Measurements from ENCODE around the gene OBI1. TPM values are rescaled to one million over a fixed set of nuclear protein-coding genes. Genes with fewer than 3 reads are reported as not detected.

OBI1 gene
- total and polyA plus RNA-seq, 2 donors (not counting 3 experiments of a cell fraction or from before 2014, with no cell fraction given) = 5.0 to 16.1 TPM

DNA sequence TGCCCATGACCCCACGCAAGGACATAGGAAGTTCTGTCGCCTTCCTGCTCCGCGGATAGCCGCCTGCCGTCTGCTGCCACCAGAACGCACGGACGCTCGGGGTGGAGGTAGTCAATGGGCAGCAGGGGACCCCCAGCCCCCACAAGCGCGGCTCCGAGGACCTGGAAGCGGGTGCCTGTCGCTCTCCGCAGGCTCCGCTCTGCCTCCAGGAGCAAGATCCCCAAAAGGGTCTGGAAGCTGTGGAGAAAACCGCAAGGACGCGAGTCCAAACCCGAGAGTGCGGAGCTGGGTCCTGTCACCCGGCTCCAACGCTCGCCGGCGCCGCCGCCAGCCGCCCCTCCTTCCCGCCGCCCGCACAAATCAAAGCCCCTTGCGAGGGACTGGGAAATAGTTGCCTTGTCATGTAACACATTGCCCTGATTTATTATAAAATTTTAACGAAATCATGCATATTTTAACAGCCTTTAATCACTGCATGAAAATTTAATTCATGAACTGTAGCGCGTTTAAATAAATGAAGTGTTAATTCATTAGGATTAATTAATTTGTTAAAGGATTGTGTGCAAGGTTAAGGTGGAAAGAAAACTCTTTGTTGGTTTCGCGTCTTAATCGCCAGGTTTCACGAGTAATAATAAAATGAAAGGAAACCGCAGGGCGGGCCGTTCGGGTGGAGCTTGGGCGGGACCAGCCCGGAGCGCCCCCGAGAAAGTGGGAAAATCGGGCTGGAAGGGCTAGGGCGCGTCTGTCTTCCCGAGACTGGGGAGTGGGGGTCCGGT, 50.1 kb downstream of the OBI1 start:
- intact Hi-C loops (cut with micrococcal nuclease) (loop anchor here (1.0 to 5.0 kb wide), 3 partner anchors 7 to 783 kb away; partner anchors contain the start of gene OBI1), dilution Hi-C loops (cut with MboI; ENCODE audit: extremely low pct_ligation_motif_present, low sequenced_read_pairs) (no loop called here)
- DNase-seq (ENCODE audit: low read depth, low spot score) (peak; percentile 28), FAIRE-seq (peak; percentile 55)
- CTCF ChIA-PET = interaction anchor here (1.1 to 1.3 kb wide), 2 partner anchors 45 to 369 kb away, joined by 3 to 4 read pairs; no protein-coding TSS in a partner anchor
- H3K36me3 ChIP-seq (ENCODE audit: control insufficient read depth in 2 of 2, extremely low read depth in 1 of 2, insufficient read depth in 2 of 2, low read length in 2 of 2) = no peaks in the 10 kb centered on the region
- H3K9me3 ChIP-seq (replicated peaks; ENCODE audit: control insufficient read depth, insufficient read depth, low read length) = no peaks in the 10 kb centered on the region
- TF ChIP-seq EZH2 (IDR thresholded peaks at IDR 0.05; ENCODE audit: borderline replicate concordance, low read depth, low read length, severe bottlenecking) = peak; percentile 40
- TF ChIP-seq, protein P1, sequence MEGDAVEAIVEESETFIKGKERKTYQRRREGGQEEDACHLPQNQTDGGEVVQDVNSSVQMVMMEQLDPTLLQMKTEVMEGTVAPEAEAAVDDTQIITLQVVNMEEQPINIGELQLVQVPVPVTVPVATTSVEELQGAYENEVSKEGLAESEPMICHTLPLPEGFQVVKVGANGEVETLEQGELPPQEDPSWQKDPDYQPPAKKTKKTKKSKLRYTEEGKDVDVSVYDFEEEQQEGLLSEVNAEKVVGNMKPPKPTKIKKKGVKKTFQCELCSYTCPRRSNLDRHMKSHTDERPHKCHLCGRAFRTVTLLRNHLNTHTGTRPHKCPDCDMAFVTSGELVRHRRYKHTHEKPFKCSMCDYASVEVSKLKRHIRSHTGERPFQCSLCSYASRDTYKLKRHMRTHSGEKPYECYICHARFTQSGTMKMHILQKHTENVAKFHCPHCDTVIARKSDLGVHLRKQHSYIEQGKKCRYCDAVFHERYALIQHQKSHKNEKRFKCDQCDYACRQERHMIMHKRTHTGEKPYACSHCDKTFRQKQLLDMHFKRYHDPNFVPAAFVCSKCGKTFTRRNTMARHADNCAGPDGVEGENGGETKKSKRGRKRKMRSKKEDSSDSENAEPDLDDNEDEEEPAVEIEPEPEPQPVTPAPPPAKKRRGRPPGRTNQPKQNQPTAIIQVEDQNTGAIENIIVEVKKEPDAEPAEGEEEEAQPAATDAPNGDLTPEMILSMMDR (IDR thresholded peaks at IDR 0.05; ENCODE audit: extremely low read depth in 1 of 2, insufficient read depth in 1 of 2, low read depth in 1 of 2, low read length in 2 of 2) = no peak
- TF ChIP-seq JUN (IDR thresholded peaks at IDR 0.05; ENCODE audit: borderline replicate concordance, insufficient read depth, insufficient read length, low read depth) = no peak
- TF ChIP-seq GATA2 (IDR thresholded peaks at IDR 0.05; ENCODE audit: insufficient read depth, insufficient read length, low read depth, low read length) = no peak
- TF ChIP-seq, protein P2, sequence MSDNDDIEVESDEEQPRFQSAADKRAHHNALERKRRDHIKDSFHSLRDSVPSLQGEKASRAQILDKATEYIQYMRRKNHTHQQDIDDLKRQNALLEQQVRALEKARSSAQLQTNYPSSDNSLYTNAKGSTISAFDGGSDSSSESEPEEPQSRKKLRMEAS (IDR thresholded peaks at IDR 0.05; ENCODE audit: insufficient read depth, insufficient read length) = no peak
- H3K4me2 ChIP-seq (ENCODE audit: insufficient read depth, low read length) = peak overlapping the region; percentile 85
- H3K4me3 ChIP-seq (replicated peaks in 1 of 3; ENCODE audit: insufficient read depth in 1 of 3, low read depth in 1 of 3, low read length in 3 of 3) = peak overlapping the region; percentile 43 to 79 (median 64)
- BruUV-seq (replicated peaks) = no TSS peak
- no peaks in the 10 kb centered on the region for H3K79me2 ChIP-seq (ENCODE audit: control insufficient read depth, insufficient read depth, low read length)
- H3K9ac ChIP-seq (replicated peaks; ENCODE audit: extremely low read depth, insufficient read depth, low read length) = peak overlapping the region; percentile 14
- H2AFZ ChIP-seq (ENCODE audit: low read depth, low read length) = peak overlapping the region; percentile 63
- H4K20me1 ChIP-seq (replicated peaks; ENCODE audit: control insufficient read depth, extremely low read depth, insufficient read depth, low read length) = no peaks in the 10 kb centered on the region
- POLR2A ChIA-PET = no interaction called here
- no peaks in the 10 kb centered on the region for H3K9me1 ChIP-seq (replicated peaks; ENCODE audit: control insufficient read depth, extremely low read depth, insufficient read depth, low read length)
- H3K4me1 ChIP-seq (ENCODE audit: control insufficient read depth, extremely low read depth, insufficient read depth, low read length) = peaks cover 7% of the 10 kb centered on the region
- peaks cover 31 to 58% of the 10 kb centered on the region in 2 experiments for H3K27me3 ChIP-seq (ENCODE audit: control insufficient read depth in 2 of 2, insufficient read depth in 2 of 2, low read length in 2 of 2)
- H3K27ac ChIP-seq (ENCODE audit: insufficient read depth, low read depth, low read length) = no peak overlapping the region
